Spleen (tissue), 11 donors: Measurements from ENCODE around the gene ACKR3. TPM values are rescaled to one million over a fixed set of nuclear protein-coding genes. Genes with fewer than 3 reads are reported as not detected.
A peak's percentile ranks its signal among the peaks of the same experiment; 100 is the strongest.

Experiments
- DNase-seq: peaks from one replicate; pipeline ENCODE4 v3.0.0-alpha.2; 2020
- H3K27ac ChIP-seq, 8 donors: fragments of 200-600 bp; sonication (generic) in 7 of 8; 1 replicate in 4 of 8; 2 replicates in 4 of 8; pipeline versions ENCODE4 v1.5.0 to v1.8.0; 2016 to 2021; ENCODE audit warnings: inconsistent platforms in 4 of 8, mild to moderate bottlenecking in 4 of 8, moderate library complexity in 1 of 8
- H3K27me3 ChIP-seq, 7 donors: fragments of 200-600 bp; sonication (generic) in 6 of 7; replicated peaks in 1 of 7; 1 replicate in 4 of 7; 2 replicates in 3 of 7; pipeline versions ENCODE4 v1.5.0 to v1.8.0; 2016 to 2021; ENCODE audit warnings: inconsistent platforms in 3 of 7, mild to moderate bottlenecking in 1 of 7
- H3K36me3 ChIP-seq, 6 donors: fragments of 200-600 bp; sonication (generic) in 5 of 6; 1 replicate in 4 of 6; 2 replicates in 2 of 6; pipeline versions ENCODE4 v1.5.0 to v1.8.0; 2016 to 2021; ENCODE audit warnings: inconsistent platforms in 2 of 6
- H3K4me1 ChIP-seq, 6 donors: fragments of 200-600 bp; sonication (generic) in 5 of 6; 1 replicate in 3 of 6; 2 replicates in 3 of 6; pipeline versions ENCODE4 v1.5.0 to v1.8.0; 2016 to 2021; ENCODE audit warnings: inconsistent platforms in 3 of 6
- H3K4me3 ChIP-seq, 8 donors: fragments of 200-600 bp; sonication (generic) in 7 of 8; 1 replicate in 4 of 8; 2 replicates in 4 of 8; pipeline versions ENCODE4 v1.5.0 to v1.8.0; 2016 to 2021; ENCODE audit warnings: inconsistent platforms in 4 of 8, mild to moderate bottlenecking in 4 of 8, moderate library complexity in 2 of 8
- H3K9me3 ChIP-seq, 8 donors: fragments of 200-600 bp; sonication (generic) in 7 of 8; 1 replicate in 4 of 8; 2 replicates in 4 of 8; pipeline versions ENCODE4 v1.5.0 to v1.8.0; 2016 to 2021; ENCODE audit warnings: inconsistent platforms in 4 of 8
- CTCF ChIP-seq, 11 experiments: fragments of 200-600 bp in 7 of 11; fragments of 450-650 bp in 4 of 11; sonication (generic) in 4 of 11; IDR thresholded peaks in 8 of 11; conservative IDR thresholded peaks in 3 of 11; 1 replicate in 7 of 11; 2 replicates in 4 of 11; pipeline versions ENCODE4 v1.4.0 to v1.8.0; 2016 to 2021; ENCODE audit warnings: antibody characterized with exemption in 11 of 11, inconsistent platforms in 4 of 11, mild to moderate bottlenecking in 1 of 11
- POLR2A ChIP-seq, 3 donors: fragments of 450-650 bp; IDR thresholded peaks; one replicate each; pipeline ENCODE4 v1.5.1; 2017; ENCODE audit warnings: antibody characterized with exemption in 3 of 3, mild to moderate bottlenecking in 1 of 3
- POLR2AphosphoS5 ChIP-seq, 3 donors: sonication (generic); formaldehyde crosslinking; IDR thresholded peaks; one replicate each; pipeline ENCODE4 v1.5.1; 2017; ENCODE audit warnings: antibody characterized with exemption in 3 of 3
- WGBS, 5 donors: extraction: QIAGEN DNeasy Blood & Tissue Kit in 3 of 5; methylation state at CpG; one replicate each; pipeline versions ENCODE4 v1.1.5 to v1.1.7; 2013 to 2018; 5-methylcytosine and 5-hydroxymethylcytosine counted together
- intact Hi-C: fragments of 100-400 bp; cut with DNase I; formaldehyde crosslinking; loops from one replicate; pipeline ENCODE4 v1.15.0; 2023; ENCODE audit warnings: low total_unique reads
- polyA plus RNA-seq, 3 donors: library from polyadenylated mRNA; stranded (reverse); fragments of 200-250 nt; gene quantifications; one replicate each; pipeline ENCODE4 v1.2.1, GENCODE V29; 2013
- total RNA-seq, 7 donors: library from RNA; depleted of rRNA in 3 of 7; stranded (reverse); fragments of >200 nt in 3 of 7; fragmentation: NEBNext Ultra II Directional in 4 of 7; extraction: Animal tissue kit (Norgen Biotek cat#: 25700) in 4 of 7; gene quantifications; one replicate each; pipeline versions ENCODE4 v1.1.0 to v1.2.1, GENCODE V29; 2016 to 2021
- donor health status: healthy with polysubstance abuse.
- donor health status: DM: no; HTN: no; CAD: no; lungs with moderate emphysema.
- donor health status: DM: no; HTN: no; CAD: no.
- donor health status: Bipolar disorder and iron deficiency.
- donor health status: healthy.
- donor health status: DM: no; HTN: no; CAD: no.
- donor health status: DM: yes; HTN: yes; CAD: no.

The ACKR3 gene
- total and polyA plus RNA-seq, 10 donors, result 11.5 to 164 (median 67.0) TPM

GRCh38 chr2:236625156-236625690 is 55.6 kb downstream of the ACKR3 start:
- H3K4me3 ChIP-seq, result no peak overlapping the region
- no peaks in the 10 kb centered on the region for H3K4me1 ChIP-seq
- intact Hi-C loops, result no loop called here
- DNase-seq, result peak; percentile 58
- TF ChIP-seq CTCF (IDR thresholded peaks at IDR 0.05 in 8 of 11, conservative IDR thresholded peaks at IDR 0.05 in 3 of 11) (no peak), POLR2A (IDR thresholded peaks at IDR 0.05) (no peak)
- H3K36me3 ChIP-seq, result no peaks in the 10 kb centered on the region
- H3K9me3 ChIP-seq, result no peaks in the 10 kb centered on the region
- 77 to 89% (median 86%) methylated on average over 8 to 10 of the region's 10 CpGs for WGBS, 5 donors
- H3K27me3 ChIP-seq, result no peaks in the 10 kb centered on the region
- H3K27ac ChIP-seq, result no peak overlapping the region

- Histone ChIP-seq H3K36me3 (no peaks in the 10 kb centered on the region), H3K4me3 (no peak overlapping the region), H3K9me3 (no peaks in the 10 kb centered on the region), H3K27me3 (no peaks in the 10 kb centered on the region), H3K4me1 (no peaks in the 10 kb centered on the region), H3K27ac (no peak overlapping the region)
- intact Hi-C loops, result no loop called here
- DNase-seq, result peak; percentile 67
- 85 to 91% (median 87%) methylated on average over 18 to 20 of the region's 20 CpGs for WGBS, 5 donors
- TF ChIP-seq CTCF (IDR thresholded peaks at IDR 0.05 in 8 of 11, conservative IDR thresholded peaks at IDR 0.05 in 3 of 11), result no peak
- no peak for TF ChIP-seq POLR2A (IDR thresholded peaks at IDR 0.05)
- TF ChIP-seq POLR2AphosphoS5 (IDR thresholded peaks at IDR 0.05), result no peak
These were observed 56.9 kb downstream of the ACKR3 start for GRCh38 chr2:236626391-236627150.

- TF ChIP-seq CTCF (IDR thresholded peaks at IDR 0.05 in 8 of 11, conservative IDR thresholded peaks at IDR 0.05 in 3 of 11) (no peak), POLR2A (IDR thresholded peaks at IDR 0.05) (no peak), POLR2AphosphoS5 (IDR thresholded peaks at IDR 0.05) (no peak)
- H3K36me3 ChIP-seq, result no peaks in the 10 kb centered on the region
- intact Hi-C loops, result no loop called here
- no peaks in the 10 kb centered on the region for H3K9me3 ChIP-seq
- DNase-seq, result peak; percentile 59
- H3K27ac ChIP-seq, result no peak overlapping the region
- H3K4me1 ChIP-seq, result no peaks in the 10 kb centered on the region
- H3K27me3 ChIP-seq, result no peaks in the 10 kb centered on the region
- no peak overlapping the region for H3K4me3 ChIP-seq
- 92 to 96% (median 93%) methylated on average over 7 to 11 of the region's 11 CpGs for WGBS, 5 donors
These were observed 57.6 kb downstream of the ACKR3 start for GRCh38 chr2:236627193-236627592.

GRCh38 chr2:236627841-236628240 is 58.2 kb downstream of the ACKR3 start:
- Histone ChIP-seq H3K4me3 (no peak overlapping the region), H3K9me3 (no peaks in the 10 kb centered on the region), H3K4me1 (no peaks in the 10 kb centered on the region), H3K36me3 (no peaks in the 10 kb centered on the region), H3K27ac (no peak overlapping the region), H3K27me3 (no peaks in the 10 kb centered on the region)
- TF ChIP-seq CTCF (IDR thresholded peaks at IDR 0.05 in 8 of 11, conservative IDR thresholded peaks at IDR 0.05 in 3 of 11), result no peak
- no peak for TF ChIP-seq POLR2A (IDR thresholded peaks at IDR 0.05)
- TF ChIP-seq POLR2AphosphoS5 (IDR thresholded peaks at IDR 0.05), result no peak
- WGBS, 5 donors, result 80 to 93% (median 87%) methylated on average over 6 of the region's 6 CpGs
- intact Hi-C loops, result no loop called here
- DNase-seq, result peak; percentile 51
